B cell (primary cell): ENCODE data around the gene ABTB2. TPM values are rescaled to one million over a fixed set of nuclear protein-coding genes. Genes with fewer than 3 reads are reported as not detected.

Experiments used
- ATAC-seq: fragments of 200-7000 bp; cut with Tn5 transposase; one replicate; pipeline ENCODE4 v1.10.0; 2021; ENCODE audit warnings: low read depth, mild to moderate bottlenecking, moderate number of reproducible peaks, moderate library complexity
- CTCF ChIA-PET: fragments of 350-600 bp; sonication (Branson Sonifier 250); formaldehyde crosslinking; loops from one replicate; lab custom pipeline; 2021; ENCODE audit warnings: antibody characterized with exemption, inconsistent platforms; lab: Charles Lee
- POLR2A ChIA-PET: fragments of 350-600 bp; sonication (Branson Sonifier 250); formaldehyde crosslinking; loops from one replicate; lab custom pipeline; 2021; ENCODE audit warnings: antibody characterized with exemption; lab: Charles Lee
- DNase-seq: peaks from one replicate; pipeline ENCODE4 v3.0.0; 2013
- H2AFZ ChIP-seq: 2 replicates; pipeline ENCODE4 v1.6.1; 2012; ENCODE audit warnings: mild to moderate bottlenecking, low read depth, low read length; ENCODE audit not compliant: insufficient read depth, poor library complexity, severe bottlenecking
- H3K27ac ChIP-seq, 2 donors: 1 replicate in 1 of 2; 2 replicates in 1 of 2; pipeline ENCODE4 v1.5.1; 2012 to 2013; ENCODE audit warnings: low read length in 2 of 2, mild to moderate bottlenecking in 2 of 2, moderate library complexity in 1 of 2
- H3K27me3 ChIP-seq, 4 experiments: fragments of 200-600 bp in 1 of 4; sonication (generic) in 1 of 4; replicated peaks in 1 of 4; 1 replicate in 2 of 4; 2 replicates in 2 of 4; pipeline versions ENCODE4 v1.6.1 to v1.7.0; 2013 to 2016; ENCODE audit warnings: low read length in 3 of 4, mild to moderate bottlenecking in 2 of 4, mixed read lengths in 1 of 4, moderate library complexity in 1 of 4; ENCODE audit not compliant: insufficient read depth in 4 of 4, control insufficient read depth in 3 of 4; ENCODE audit errors: control extremely low read depth in 1 of 4
- H3K36me3 ChIP-seq, 2 experiments: replicated peaks in 1 of 2; 1 replicate in 1 of 2; 2 replicates in 1 of 2; pipeline versions ENCODE4 v1.6.1 to v1.7.1; 2013; ENCODE audit warnings: low read length in 1 of 2; ENCODE audit not compliant: insufficient read depth in 2 of 2, control insufficient read depth in 1 of 2; ENCODE audit errors: control extremely low read depth in 1 of 2, extremely low read depth in 1 of 2
- H3K4me1 ChIP-seq, 2 donors: fragments of 200-600 bp in 1 of 2; sonication (generic) in 1 of 2; 1 replicate in 1 of 2; 2 replicates in 1 of 2; pipeline versions ENCODE4 v1.5.1 to v1.6.1; 2013 to 2017; ENCODE audit warnings: low read length in 2 of 2; ENCODE audit not compliant: control insufficient read depth in 2 of 2, insufficient read depth in 2 of 2
- H3K4me2 ChIP-seq: replicated peaks from 2 replicates; pipeline ENCODE3; 2012; ENCODE audit warnings: mild to moderate bottlenecking, low read depth, low read length; ENCODE audit not compliant: poor library complexity, severe bottlenecking
- H3K4me3 ChIP-seq, 5 experiments: fragments of 200-600 bp in 1 of 5; sonication (generic) in 1 of 5; 1 replicate in 3 of 5; 2 replicates in 2 of 5; pipeline versions ENCODE4 v1.5.1 to v1.7.0; 2011 to 2016; ENCODE audit warnings: low read length in 4 of 5, mild to moderate bottlenecking in 4 of 5, low read depth in 2 of 5, control low read depth in 1 of 5, moderate library complexity in 1 of 5; ENCODE audit not compliant: insufficient read depth in 1 of 5; ENCODE audit errors: control extremely low read depth in 1 of 5, extremely low read depth in 1 of 5
- H3K79me2 ChIP-seq: fragments of 200-600 bp; sonication (generic); one replicate; pipeline ENCODE4 v1.6.0; 2016; ENCODE audit warnings: low read length; ENCODE audit not compliant: control insufficient read depth, insufficient read depth
- H3K9ac ChIP-seq: fragments of 200-600 bp; sonication (generic); 2 replicates; pipeline ENCODE4 v1.6.1; 2017; ENCODE audit warnings: mild to moderate bottlenecking, low read length, moderate library complexity
- H3K9me3 ChIP-seq, 3 donors: one replicate each; pipeline versions ENCODE4 v1.6.1 to v1.7.1; 2013; ENCODE audit warnings: low read length in 2 of 3; ENCODE audit not compliant: control insufficient read depth in 2 of 3, insufficient read depth in 1 of 3; ENCODE audit errors: control extremely low read depth in 1 of 3
- H4K20me1 ChIP-seq: 2 replicates; pipeline ENCODE4 v1.6.0; 2012; ENCODE audit warnings: mild to moderate bottlenecking, low read length; ENCODE audit not compliant: insufficient read depth, control insufficient read depth, poor library complexity, severe bottlenecking
- H3K27ac Mint-ChIP-seq: one replicate; pipeline ENCODE4 v1.8.0; 2021; ENCODE audit warnings: mixed read lengths
- H3K27me3 Mint-ChIP-seq: one replicate; pipeline ENCODE4 v1.8.0; 2021; ENCODE audit warnings: mixed read lengths
- H3K4me1 Mint-ChIP-seq: one replicate; pipeline ENCODE4 v1.8.0; 2021; ENCODE audit warnings: mixed read lengths
- H3K4me3 Mint-ChIP-seq: one replicate; pipeline ENCODE4 v1.8.0; 2021; ENCODE audit warnings: mixed read lengths
- H3K9me3 Mint-ChIP-seq: one replicate; pipeline ENCODE4 v1.8.0; 2022; ENCODE audit warnings: mixed read lengths; ENCODE audit not compliant: insufficient read depth
- EZH2 ChIP-seq: IDR thresholded peaks from 2 replicates; pipeline ENCODE4 v1.6.1; 2012; ENCODE audit warnings: borderline replicate concordance, low read depth, mild to moderate bottlenecking, moderate library complexity, low read length; ENCODE audit not compliant: insufficient read depth, poor library complexity, severe bottlenecking
- WGBS: methylation state at CpG from one replicate; pipeline ENCODE4 v1.1.5; 2013; ENCODE audit warnings: missing lambda C conversion rate; ENCODE audit not compliant: insufficient coverage; 5-methylcytosine and 5-hydroxymethylcytosine counted together
- intact Hi-C: fragments of 100-400 bp; cut with micrococcal nuclease; formaldehyde crosslinking; loops from one replicate; pipeline ENCODE4 v1.10.0; 2022
- polyA plus RNA-seq: library from polyadenylated mRNA; depleted of rRNA; stranded (reverse); fragments of >200 nt; gene quantifications from 2 replicates; pipeline ENCODE4 v1.2.3, GENCODE V29; 2012
- total RNA-seq, 2 donors: library from RNA; stranded (reverse); fragments of 120-200 nt in 1 of 2; gene quantifications; 1 replicate in 1 of 2; 2 replicates in 1 of 2; pipeline versions ENCODE4 v1.2.3 to v1.2.4, GENCODE V29; 2013 to 2022
- TF ChIP-seq, protein P1 (sequence below): fragments of 200-600 bp; IDR thresholded peaks from one replicate; pipeline ENCODE4 v1.8.0; 2022; ENCODE audit warnings: antibody characterized with exemption, mild to moderate bottlenecking

The ABTB2 gene
- total and polyA plus RNA-seq, 2 donors (not counting 1 experiment from before 2014, with no cell fraction given) = 0.30 to 5.9 TPM

DNA sequence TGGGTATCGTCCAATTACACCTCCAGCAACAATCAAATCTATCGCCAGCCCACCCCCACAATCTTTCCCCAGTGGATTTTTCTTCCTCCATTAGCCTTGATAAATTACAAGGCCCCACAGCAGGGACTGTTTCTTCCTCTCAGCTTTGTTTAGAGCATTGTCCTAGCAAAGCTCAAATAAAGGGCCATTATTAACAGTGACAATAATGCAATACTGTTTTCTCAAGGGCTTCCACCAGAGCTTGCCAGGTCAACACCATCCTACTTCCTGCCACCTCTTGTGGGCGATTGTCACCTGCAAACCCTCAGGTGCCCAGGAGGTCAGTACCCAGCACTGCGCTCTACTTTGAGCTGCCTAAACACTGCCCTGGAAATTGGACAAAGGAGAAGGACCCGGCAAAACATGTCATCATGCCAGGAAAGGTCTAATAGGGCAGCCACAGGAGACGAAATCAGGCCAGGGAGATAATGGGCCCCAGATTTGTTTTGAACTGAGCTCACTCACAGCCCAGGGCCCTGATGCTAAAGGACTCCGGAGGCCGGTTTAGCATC, 95.2 kb downstream of the ABTB2 start:
- Mint-ChIP-seq H3K4me3 (no peak overlapping the region), H3K4me1 (peaks cover 2% of the 10 kb centered on the region), H3K9me3 (no peaks in the 10 kb centered on the region), H3K27ac (no peak overlapping the region), H3K27me3 (no peaks in the 10 kb centered on the region)
- ATAC-seq = no peak
- TF ChIP-seq, protein P1, sequence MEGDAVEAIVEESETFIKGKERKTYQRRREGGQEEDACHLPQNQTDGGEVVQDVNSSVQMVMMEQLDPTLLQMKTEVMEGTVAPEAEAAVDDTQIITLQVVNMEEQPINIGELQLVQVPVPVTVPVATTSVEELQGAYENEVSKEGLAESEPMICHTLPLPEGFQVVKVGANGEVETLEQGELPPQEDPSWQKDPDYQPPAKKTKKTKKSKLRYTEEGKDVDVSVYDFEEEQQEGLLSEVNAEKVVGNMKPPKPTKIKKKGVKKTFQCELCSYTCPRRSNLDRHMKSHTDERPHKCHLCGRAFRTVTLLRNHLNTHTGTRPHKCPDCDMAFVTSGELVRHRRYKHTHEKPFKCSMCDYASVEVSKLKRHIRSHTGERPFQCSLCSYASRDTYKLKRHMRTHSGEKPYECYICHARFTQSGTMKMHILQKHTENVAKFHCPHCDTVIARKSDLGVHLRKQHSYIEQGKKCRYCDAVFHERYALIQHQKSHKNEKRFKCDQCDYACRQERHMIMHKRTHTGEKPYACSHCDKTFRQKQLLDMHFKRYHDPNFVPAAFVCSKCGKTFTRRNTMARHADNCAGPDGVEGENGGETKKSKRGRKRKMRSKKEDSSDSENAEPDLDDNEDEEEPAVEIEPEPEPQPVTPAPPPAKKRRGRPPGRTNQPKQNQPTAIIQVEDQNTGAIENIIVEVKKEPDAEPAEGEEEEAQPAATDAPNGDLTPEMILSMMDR = no peak
- no peak for TF ChIP-seq EZH2
- no peak overlapping the region for H3K9ac ChIP-seq
- H3K36me3 ChIP-seq = no peaks in the 10 kb centered on the region
- POLR2A ChIA-PET = no interaction called here
- CTCF ChIA-PET = interaction anchor here (0.6 to 1.0 kb wide), 2 partner anchors 8 to 88 kb away, joined by 3 to 5 read pairs; no protein-coding TSS in a partner anchor
- H3K27ac ChIP-seq = no peak overlapping the region
- WGBS = 96% methylated on average over 7 of the region's 8 CpGs
- H4K20me1 ChIP-seq = no peaks in the 10 kb centered on the region
- H3K4me3 ChIP-seq = no peak overlapping the region
- no peaks in the 10 kb centered on the region for H3K9me3 ChIP-seq
- intact Hi-C loops = no loop called here
- no peaks in the 10 kb centered on the region for H3K4me1 ChIP-seq
- H2AFZ ChIP-seq = no peak overlapping the region
- no peak for DNase-seq
- H3K27me3 ChIP-seq = no peaks in the 10 kb centered on the region
- H3K4me2 ChIP-seq = no peak overlapping the region
- H3K79me2 ChIP-seq = no peaks in the 10 kb centered on the region

DNA sequence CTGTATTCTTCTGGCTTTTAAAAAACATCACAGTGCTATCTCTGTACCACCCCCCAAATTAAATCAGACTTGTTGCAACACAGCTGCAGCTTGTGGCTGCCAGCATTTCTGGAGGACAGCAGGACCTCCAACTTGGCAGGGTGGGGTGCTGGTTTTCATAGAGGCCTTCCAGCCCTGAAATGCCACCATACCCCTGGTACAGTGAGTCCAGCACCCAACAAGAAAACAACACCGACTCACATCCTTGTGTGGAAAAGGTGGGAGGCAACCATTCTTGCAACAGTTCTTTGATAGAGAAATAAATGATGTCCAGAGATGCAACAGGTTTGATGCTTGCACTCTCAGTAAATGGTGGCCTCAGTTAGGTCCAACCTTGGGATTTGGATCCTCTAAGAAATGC, 96.0 kb downstream of the ABTB2 start:
- CTCF ChIA-PET = no interaction called here
- Histone ChIP-seq H3K4me2 (no peak overlapping the region), H3K79me2 (no peaks in the 10 kb centered on the region), H3K9me3 (no peaks in the 10 kb centered on the region), H3K36me3 (no peaks in the 10 kb centered on the region), H3K4me3 (no peak overlapping the region), H3K4me1 (no peaks in the 10 kb centered on the region), H3K9ac (no peak overlapping the region), H3K27me3 (no peaks in the 10 kb centered on the region), H2AFZ (no peak overlapping the region), H4K20me1 (no peaks in the 10 kb centered on the region), H3K27ac (no peak overlapping the region)
- POLR2A ChIA-PET = no interaction called here
- no peak for ATAC-seq
- H3K9me3 Mint-ChIP-seq = no peaks in the 10 kb centered on the region
- DNase-seq = no peak
- no peak overlapping the region for H3K27ac Mint-ChIP-seq
- H3K27me3 Mint-ChIP-seq = no peaks in the 10 kb centered on the region
- no peak for TF ChIP-seq EZH2
- TF ChIP-seq, protein P1 = no peak
- no CpG with 5 or more reads among the region's 1 CpG for WGBS
- peaks cover 2% of the 10 kb centered on the region for H3K4me1 Mint-ChIP-seq
- H3K4me3 Mint-ChIP-seq = no peak overlapping the region
- intact Hi-C loops = no loop called here
